Peyer's patch (tissue), 4 donors: Measurements from ENCODE around the gene PLET1. TPM values are rescaled to one million over a fixed set of nuclear protein-coding genes. Genes with fewer than 3 reads are reported as not detected.

Experiments used
- DNase-seq, 3 donors: peaks; one replicate each; pipeline ENCODE4 v3.0.0-alpha.2; 2017 to 2019
- H3K27ac ChIP-seq, 4 donors: fragments of 200-600 bp; sonication (generic); one replicate each; pipeline ENCODE4 v1.5.1; 2016 to 2019
- H3K27me3 ChIP-seq, 2 donors: fragments of 200-600 bp; sonication (generic); one replicate each; pipeline ENCODE4 v1.5.1; 2019
- H3K36me3 ChIP-seq, 3 donors: fragments of 200-600 bp; sonication (generic); one replicate each; pipeline ENCODE4 v1.5.1; 2016 to 2019
- H3K4me1 ChIP-seq, 4 donors: fragments of 200-600 bp; sonication (generic); one replicate each; pipeline ENCODE4 v1.5.1; 2016 to 2019
- H3K4me3 ChIP-seq, 4 donors: fragments of 200-600 bp; sonication (generic); 1 replicate in 3 of 4; 2 replicates in 1 of 4; pipeline ENCODE4 v1.5.1; 2016 to 2019; ENCODE audit warnings: mild to moderate bottlenecking in 1 of 4
- H3K9me3 ChIP-seq, 4 donors: fragments of 200-600 bp; sonication (generic); one replicate each; pipeline ENCODE4 v1.5.1; 2016 to 2019; ENCODE audit warnings: mild to moderate bottlenecking in 1 of 4
- CTCF ChIP-seq, 6 experiments: fragments of 450-650 bp in 4 of 6; fragments of 200-600 bp in 2 of 6; sonication (generic) in 1 of 6; IDR thresholded peaks; one replicate each; pipeline ENCODE4 v1.5.1; 2017 to 2019; ENCODE audit warnings: antibody characterized with exemption in 6 of 6, mild to moderate bottlenecking in 3 of 6, moderate library complexity in 1 of 6
- POLR2A ChIP-seq, 2 donors: fragments of 450-650 bp; IDR thresholded peaks; one replicate each; pipeline ENCODE4 v1.5.1; 2017; ENCODE audit warnings: antibody characterized with exemption in 2 of 2, mild to moderate bottlenecking in 2 of 2, moderate library complexity in 2 of 2
- total RNA-seq, 4 donors: library from RNA; depleted of rRNA; stranded (reverse); fragments of >200 nt; gene quantifications; one replicate each; pipeline ENCODE4 v1.1.0, GENCODE V29; 2016

Gene PLET1
- total RNA-seq, 4 donors from 2014 or later, result not detected

- Histone ChIP-seq H3K9me3 (no peaks in the 10 kb centered on the region), H3K27me3 (no peaks in the 10 kb centered on the region), H3K36me3 (no peaks in the 10 kb centered on the region), H3K4me1 (no peaks in the 10 kb centered on the region), H3K27ac (no peak overlapping the region), H3K4me3 (no peak overlapping the region)
- DNase-seq, result no peak
- TF ChIP-seq CTCF (IDR thresholded peaks at IDR 0.05), result no peak
- TF ChIP-seq POLR2A (IDR thresholded peaks at IDR 0.05), result no peak
These were observed 35.4 kb upstream of the PLET1 start for GRCh38 chr11:112296044-112296443.

- H3K4me3 ChIP-seq, result no peak overlapping the region
- H3K9me3 ChIP-seq, result no peaks in the 10 kb centered on the region
- no peaks in the 10 kb centered on the region for H3K36me3 ChIP-seq
- TF ChIP-seq POLR2A (IDR thresholded peaks at IDR 0.05) (no peak), CTCF (IDR thresholded peaks at IDR 0.05) (no peak)
- H3K4me1 ChIP-seq, result peaks cover 0 to 6% (median under 1%) of the 10 kb centered on the region in 4 donors
- H3K27ac ChIP-seq, result no peak overlapping the region
- H3K27me3 ChIP-seq, result no peaks in the 10 kb centered on the region
- no peak for DNase-seq
These were observed 34.2 kb upstream of the PLET1 start for GRCh38 chr11:112294688-112295340.

GRCh38 chr11:112293614-112294013, 33.0 kb upstream of the PLET1 start:
- no peak for TF ChIP-seq CTCF (IDR thresholded peaks at IDR 0.05)
- TF ChIP-seq POLR2A (IDR thresholded peaks at IDR 0.05), result no peak
- H3K9me3 ChIP-seq, result no peaks in the 10 kb centered on the region

GRCh38 chr11:112292785-112293407, 32.2 kb upstream of the PLET1 start:
- no peaks in the 10 kb centered on the region for H3K9me3 ChIP-seq
- H3K4me3 ChIP-seq, result no peak overlapping the region
- H3K4me1 ChIP-seq, result peaks cover 0 to 11% (median 2%) of the 10 kb centered on the region in 4 donors
- no peaks in the 10 kb centered on the region for H3K27me3 ChIP-seq
- H3K36me3 ChIP-seq, result no peaks in the 10 kb centered on the region
- TF ChIP-seq CTCF (IDR thresholded peaks at IDR 0.05), result no peak
- TF ChIP-seq POLR2A (IDR thresholded peaks at IDR 0.05), result no peak
- H3K27ac ChIP-seq, result peak overlapping the region in 1 of 4 donors; percentile 10
- DNase-seq, result no peak

More at GRCh38 chr11:112293614-112294013, 33.0 kb upstream of the PLET1 start:
- peak overlapping the region in 1 of 4 donors; percentile 39 for H3K27ac ChIP-seq
- H3K4me1 ChIP-seq, result peaks cover 0 to 11% (median 2%) of the 10 kb centered on the region in 4 donors
- H3K27me3 ChIP-seq, result no peaks in the 10 kb centered on the region
- no peak for DNase-seq
- no peak overlapping the region for H3K4me3 ChIP-seq
- no peaks in the 10 kb centered on the region for H3K36me3 ChIP-seq

GRCh38 chr11:112292188-112292587, 31.5 kb upstream of the PLET1 start:
- Histone ChIP-seq H3K27me3 (no peaks in the 10 kb centered on the region), H3K27ac (no peak overlapping the region), H3K9me3 (no peaks in the 10 kb centered on the region), H3K4me1 (peaks cover 0 to 11% (median 2%) of the 10 kb centered on the region in 4 donors), H3K36me3 (no peaks in the 10 kb centered on the region), H3K4me3 (no peak overlapping the region)
- no peak for DNase-seq
- TF ChIP-seq CTCF (IDR thresholded peaks at IDR 0.05), result no peak
- no peak for TF ChIP-seq POLR2A (IDR thresholded peaks at IDR 0.05)
